Hindlimb muscle (tissue), 1 donor: ENCODE data around the gene CENPP. TPM values are rescaled to one million over a fixed set of nuclear protein-coding genes. Genes with fewer than 3 reads are reported as not detected.

Source experiments
- DNase-seq: peaks from one replicate; pipeline ENCODE4 v3.0.0-alpha.2; 2013
- polyA plus RNA-seq: library from polyadenylated mRNA; unstranded; fragments of 120-200 nt; gene quantifications from one replicate; pipeline ENCODE4 v1.2.1, GENCODE V29; 2013; ENCODE audit not compliant: insufficient read length

CENPP gene
- polyA plus RNA-seq, 1 donor: 4.9 TPM

- DNase-seq: no peak
These were observed 275.7 kb downstream of the CENPP start for GRCh38 chr9:92601451-92601850.

- DNase-seq: no peak
These were observed 276.7 kb downstream of the CENPP start for GRCh38 chr9:92602413-92602812.

DNA sequence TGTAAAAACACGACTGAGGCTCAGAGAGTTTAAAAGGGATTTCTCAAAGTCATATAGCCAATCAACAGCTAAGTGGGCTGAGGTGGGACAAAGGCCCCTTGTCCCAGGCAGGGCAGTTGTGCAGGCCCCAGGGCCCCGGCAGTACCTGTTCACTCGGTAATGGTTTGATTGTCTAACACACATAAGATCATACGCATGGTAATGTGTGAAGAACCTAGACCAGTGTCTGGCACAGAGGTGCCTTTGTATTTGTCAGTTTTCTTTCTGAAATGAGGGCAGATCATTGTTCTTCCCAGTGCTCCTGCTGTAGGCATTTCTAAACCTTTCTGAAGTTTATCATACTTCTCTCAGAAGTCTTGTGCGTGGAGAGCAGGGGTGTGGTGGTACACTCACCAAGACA is 277.3 kb downstream of the CENPP start:
- no peak for DNase-seq

- no peak for DNase-seq
These were observed 278.2 kb downstream of the CENPP start for GRCh38 chr9:92603990-92604389.

GRCh38 chr9:92605224-92605623 is 279.5 kb downstream of the CENPP start:
- no peak for DNase-seq

DNA sequence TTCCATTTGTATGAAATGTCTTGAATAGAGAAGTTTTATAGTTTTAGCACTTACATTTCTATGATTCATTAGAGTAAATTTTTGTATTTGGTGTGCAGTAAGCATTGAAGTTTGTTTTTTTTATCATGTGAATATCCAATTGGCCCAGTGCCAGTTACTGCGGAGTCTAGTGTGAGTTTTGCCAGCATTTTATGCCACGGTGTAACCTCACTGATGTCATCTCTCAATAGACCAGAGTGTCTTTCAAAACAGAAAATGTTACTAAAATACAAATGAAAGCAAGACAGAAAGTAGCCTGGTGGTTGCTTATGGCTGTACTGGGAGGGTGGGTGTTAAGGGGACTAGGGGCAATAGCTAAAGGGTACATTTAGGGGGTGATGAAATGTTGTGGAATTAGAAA is 281.3 kb downstream of the CENPP start:
- DNase-seq: no peak

- DNase-seq: no peak
These were observed 282.0 kb downstream of the CENPP start for GRCh38 chr9:92607773-92608172.

DNA sequence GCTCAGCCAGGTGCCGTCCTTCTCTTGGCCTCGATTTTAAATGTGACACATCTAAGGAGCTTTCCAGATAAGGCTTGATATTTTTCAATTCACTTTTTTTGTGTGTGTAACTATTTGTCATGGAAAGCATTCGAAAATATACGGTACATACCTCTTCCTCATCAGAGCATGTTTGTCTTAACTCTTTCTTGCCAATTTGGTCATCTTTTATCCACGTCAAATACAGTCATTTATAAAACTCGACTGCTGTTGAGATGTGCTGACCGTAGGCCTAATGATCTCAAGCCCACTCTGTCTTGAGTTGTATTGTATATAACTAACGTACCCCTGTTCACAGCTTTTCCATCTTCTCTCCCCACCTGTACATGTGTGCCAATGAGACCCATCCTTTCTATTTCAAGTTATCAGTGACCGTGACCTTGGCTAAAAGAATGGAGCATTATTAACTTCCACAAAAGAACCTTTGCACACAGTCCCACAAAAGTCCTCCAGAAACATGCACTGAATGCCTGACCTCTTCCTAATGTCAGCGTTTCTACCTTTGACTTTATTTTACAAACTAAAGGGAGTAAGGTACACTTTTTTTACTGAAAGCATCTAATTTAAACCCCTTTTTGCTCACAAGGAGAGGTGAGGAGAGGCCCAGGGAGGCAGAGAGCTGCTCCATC is 282.6 kb downstream of the CENPP start:
- DNase-seq: no peak

GRCh38 chr9:92608909-92609445 is 283.2 kb downstream of the CENPP start:
- peak; percentile 75 for DNase-seq

DNA sequence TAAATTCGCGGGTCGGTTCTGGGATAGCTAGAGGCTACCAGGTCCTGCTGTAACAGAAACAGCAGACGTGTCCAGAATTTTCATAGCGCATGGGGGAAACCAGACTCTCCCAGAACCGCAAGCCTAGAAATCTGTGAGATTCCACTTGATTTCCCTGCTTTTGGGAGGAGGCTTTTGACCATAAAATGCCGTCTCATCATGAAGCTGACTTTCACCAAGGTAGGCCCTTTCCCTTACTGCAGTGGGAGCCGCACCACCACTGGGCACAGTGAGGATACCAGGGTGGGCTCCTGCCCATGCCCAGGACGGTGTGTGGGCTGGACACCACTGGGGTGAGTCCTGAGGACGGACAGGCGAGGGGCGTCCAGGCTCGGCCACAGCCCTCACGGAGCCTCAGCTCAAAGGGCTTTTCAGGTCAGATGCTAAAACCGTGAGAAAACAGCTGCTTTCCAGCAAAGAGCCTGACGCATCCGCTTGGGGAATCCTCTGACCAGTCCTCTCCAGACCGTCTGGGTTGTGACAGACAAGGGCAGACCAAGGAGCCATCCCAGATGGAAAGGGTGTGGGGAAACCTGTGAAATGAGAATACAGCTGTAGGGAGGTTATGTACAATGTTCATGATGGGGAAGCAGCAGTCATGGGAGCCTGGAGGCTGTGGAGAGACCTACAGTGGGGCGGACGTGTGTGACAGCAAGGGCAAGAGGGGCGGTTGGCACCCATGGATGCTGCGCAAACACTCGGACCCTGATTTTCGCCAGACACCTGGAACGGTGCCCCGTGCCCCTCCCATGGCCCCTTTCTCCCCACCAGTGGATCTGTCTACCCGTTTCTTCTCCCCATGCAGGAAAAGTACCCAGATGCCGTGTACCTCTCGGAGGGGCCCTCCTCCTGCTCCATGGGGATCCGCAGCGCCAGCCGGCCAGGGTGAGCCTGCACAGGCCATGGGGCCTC is 285.0 kb downstream of the CENPP start:
- no peak for DNase-seq

GRCh38 chr9:92611621-92612285 is 286.0 kb downstream of the CENPP start:
- peak; percentile 79 for DNase-seq

- no peak for DNase-seq
These were observed 286.5 kb downstream of the CENPP start for GRCh38 chr9:92612292-92612691.

DNA sequence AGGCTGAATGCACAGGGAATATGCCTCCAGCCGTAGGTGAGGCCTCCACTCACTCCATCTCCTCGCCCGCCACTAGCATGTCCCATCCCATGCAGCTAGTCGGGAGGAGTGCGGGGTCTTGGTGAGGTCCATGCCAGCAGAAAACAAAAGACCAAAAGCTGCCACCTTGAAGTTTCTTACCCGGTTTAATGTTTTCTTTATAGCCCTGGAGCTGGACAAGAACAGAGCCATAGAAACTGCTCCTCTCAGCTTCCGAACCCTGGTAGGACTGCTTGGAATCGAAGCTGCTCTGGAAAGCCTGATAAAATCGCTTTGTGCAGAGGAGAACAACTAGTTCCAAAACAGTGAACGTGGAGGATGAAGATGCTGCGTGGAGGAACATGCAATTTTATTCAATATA is 287.1 kb downstream of the CENPP start:
- DNase-seq: no peak

DNA sequence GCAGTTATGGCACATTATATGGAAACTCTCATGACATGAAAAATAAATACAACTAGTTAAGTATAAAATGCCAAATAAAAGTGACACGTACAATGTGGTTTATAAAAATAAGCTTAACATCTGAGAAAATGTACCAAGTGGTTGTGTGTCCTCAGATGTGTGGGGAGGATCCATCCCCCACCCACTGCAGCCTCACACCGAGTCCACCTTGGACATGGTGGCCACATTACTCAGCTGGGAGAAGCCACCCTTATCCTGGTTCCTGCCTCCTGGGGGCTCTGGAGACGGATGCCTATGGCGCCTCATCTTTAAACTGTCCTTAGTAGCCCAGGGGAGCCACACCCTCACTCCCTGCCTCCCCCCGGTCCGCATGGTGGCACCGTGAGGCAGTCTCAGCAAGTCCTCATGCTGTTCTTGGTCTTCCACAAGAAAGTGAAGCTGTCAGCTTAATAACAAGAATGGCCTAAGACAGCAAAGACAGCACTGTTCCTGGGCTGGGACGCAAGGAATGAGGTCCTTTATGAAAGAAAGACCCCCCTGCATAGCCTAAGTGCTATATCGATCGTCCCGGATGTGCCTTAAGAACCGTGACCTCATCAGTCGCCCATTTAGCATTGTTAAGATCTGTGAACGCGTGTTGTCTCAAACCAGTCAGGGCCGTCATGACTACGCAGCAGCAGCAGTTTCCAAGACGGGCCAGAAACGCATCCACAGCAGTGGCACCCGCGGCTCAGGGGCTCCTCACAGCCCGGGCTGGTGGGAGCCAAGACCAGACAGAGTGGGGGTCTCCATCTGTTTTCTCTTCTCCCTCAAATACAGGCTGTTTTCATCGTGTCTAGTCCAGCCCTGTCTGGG is 287.7 kb downstream of the CENPP start:
- no peak for DNase-seq

GRCh38 chr9:92614123-92614510 is 288.4 kb downstream of the CENPP start:
- DNase-seq: no peak

- no peak for DNase-seq
These were observed 289.2 kb downstream of the CENPP start for GRCh38 chr9:92614763-92615461.

- DNase-seq: no peak
These were observed 290.0 kb downstream of the CENPP start for GRCh38 chr9:92615790-92616189.

- peak; percentile 76 for DNase-seq
These were observed 290.5 kb downstream of the CENPP start for GRCh38 chr9:92616199-92616641.

GRCh38 chr9:92616655-92617111 is 290.9 kb downstream of the CENPP start:
- no peak for DNase-seq

GRCh38 chr9:92617195-92617813 is 291.6 kb downstream of the CENPP start:
- DNase-seq: no peak
